ENCODE results near the gene WDR45B.

Gene WDR45B

GRCh38 chr17:82648165-82648668, at the start of gene WDR45B:
WDR45B (minus strand) TSS chr17:82648444; CDS start chr17:82648340, 104 bp downstream.
- peak; percentile 95 to 98 for DNase-seq

GRCh38 chr17:82697808-82698064, 49.5 kb upstream of the WDR45B start:
- DNase-seq, result no peak

GRCh38 chr17:82696916-82697807, 48.9 kb upstream of the WDR45B start:
- DNase-seq, result no peak

- DNase-seq, result no peak
Observed at GRCh38 chr17:82696259-82696658, 48.0 kb upstream of the WDR45B start.

- DNase-seq, result no peak
Observed at GRCh38 chr17:82694647-82695046, 46.4 kb upstream of the WDR45B start.

- DNase-seq, result no peak
Observed at GRCh38 chr17:82693168-82693867, 45.1 kb upstream of the WDR45B start.

- DNase-seq, result no peak
Observed at GRCh38 chr17:82692268-82692667, 44.0 kb upstream of the WDR45B start.

- DNase-seq, result no peak
Observed at GRCh38 chr17:82691714-82692113, 43.5 kb upstream of the WDR45B start.

GRCh38 chr17:82690786-82691489, 42.7 kb upstream of the WDR45B start:
- no peak for DNase-seq

- peak; percentile 48 to 62 for DNase-seq
Observed at GRCh38 chr17:82689077-82689476, 40.8 kb upstream of the WDR45B start.

GRCh38 chr17:82687871-82688270, 39.6 kb upstream of the WDR45B start:
- DNase-seq, result no peak

- no peak for DNase-seq
Observed at GRCh38 chr17:82687375-82687861, 39.2 kb upstream of the WDR45B start.

- no peak for DNase-seq
Observed at GRCh38 chr17:82686366-82687324, 38.4 kb upstream of the WDR45B start.

GRCh38 chr17:82685291-82685690, 37.0 kb upstream of the WDR45B start:
- no peak for DNase-seq

- no peak for DNase-seq
Observed at GRCh38 chr17:82684228-82684841, 36.1 kb upstream of the WDR45B start.

GRCh38 chr17:82683534-82683933, 35.3 kb upstream of the WDR45B start:
- DNase-seq, result no peak

- no peak for DNase-seq
Observed at GRCh38 chr17:82681547-82681946, 33.3 kb upstream of the WDR45B start.

GRCh38 chr17:82679586-82680465, 31.6 kb upstream of the WDR45B start:
- DNase-seq, result no peak

GRCh38 chr17:82678265-82678891, 30.1 kb upstream of the WDR45B start:
- DNase-seq, result peak; percentile 47 to 61

- DNase-seq, result no peak
Observed at GRCh38 chr17:82677353-82677925, 29.2 kb upstream of the WDR45B start.
